ENCODE measurements around the gene LTBP1. TPM values are rescaled to one million over a fixed set of nuclear protein-coding genes. Genes with fewer than 3 reads are reported as not detected.
"Not testable (repeated sequence)": the region's sequence is repeated elsewhere in the genome, so short reads cannot be mapped to it uniquely, and the experiment has no call there.

Gene LTBP1
- total RNA-seq, 2 donors from 2014 or later = 2.2 to 33.8 TPM

- no peaks in the 10 kb centered on the region for H3K9me3 ChIP-seq (ENCODE audit: control insufficient read depth, low read length, poor library complexity, severe bottlenecking)
- H3K27ac Mint-ChIP-seq = no peak overlapping the region
- H3K4me1 Mint-ChIP-seq = no peaks in the 10 kb centered on the region
- DNase-seq (no peak), ATAC-seq (no peak)
- H3K4me3 Mint-ChIP-seq = no peak overlapping the region
- H3K36me3 Mint-ChIP-seq (ENCODE audit: low read depth) = peaks cover 2% of the 10 kb centered on the region
- H3K27me3 Mint-ChIP-seq = no peaks in the 10 kb centered on the region
These were observed 403.9 kb downstream of the LTBP1 start for GRCh38 chr2:33350632-33351031.

DNA sequence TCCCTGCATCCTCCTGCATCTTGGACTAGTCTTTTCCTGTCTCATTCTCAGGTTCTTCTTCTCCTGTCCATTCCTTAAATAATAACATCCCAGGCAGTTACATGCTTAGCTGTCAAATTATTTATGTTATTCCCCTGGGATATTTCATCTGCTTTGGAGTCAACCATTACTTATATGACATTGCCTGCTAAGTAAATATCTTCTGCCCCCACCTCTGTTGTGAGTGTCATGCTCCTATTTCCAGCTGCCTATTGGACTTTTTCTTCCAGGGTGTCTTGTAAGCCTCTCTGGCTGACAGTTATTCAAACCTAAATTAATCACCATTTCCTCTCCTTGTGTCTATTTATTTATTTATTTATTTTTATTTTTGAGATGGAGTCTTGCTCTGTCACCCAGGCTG lies 405.0 kb downstream of the LTBP1 start:
- ATAC-seq (no peak), DNase-seq (no peak)
- Mint-ChIP-seq H3K27ac (no peak overlapping the region), H3K27me3 (no peaks in the 10 kb centered on the region), H3K36me3 (ENCODE audit: low read depth) (peaks cover 2% of the 10 kb centered on the region), H3K4me3 (no peak overlapping the region), H3K4me1 (no peaks in the 10 kb centered on the region)
- H3K9me3 ChIP-seq (ENCODE audit: control insufficient read depth, low read length, poor library complexity, severe bottlenecking) = peaks cover 3% of the 10 kb centered on the region

GRCh38 chr2:33354981-33355380 lies 408.2 kb downstream of the LTBP1 start:
- DNase-seq = no peak
- H3K9me3 ChIP-seq (ENCODE audit: control insufficient read depth, low read length, poor library complexity, severe bottlenecking) = peaks cover 5% of the 10 kb centered on the region
- Mint-ChIP-seq H3K4me3 (no peak overlapping the region), H3K27ac (no peak overlapping the region), H3K27me3 (no peaks in the 10 kb centered on the region), H3K4me1 (no peaks in the 10 kb centered on the region), H3K36me3 (ENCODE audit: low read depth) (peaks cover 2% of the 10 kb centered on the region)
- ATAC-seq = no peak

- ATAC-seq = no peak
- no peak for DNase-seq
- H3K27me3 Mint-ChIP-seq = no peaks in the 10 kb centered on the region
- H3K9me3 ChIP-seq (ENCODE audit: control insufficient read depth, low read length, poor library complexity, severe bottlenecking) = peaks cover 5% of the 10 kb centered on the region
- H3K36me3 Mint-ChIP-seq (ENCODE audit: low read depth) = peaks cover 2% of the 10 kb centered on the region
- H3K27ac Mint-ChIP-seq = no peak overlapping the region
- H3K4me1 Mint-ChIP-seq = no peaks in the 10 kb centered on the region
- no peak overlapping the region for H3K4me3 Mint-ChIP-seq
These were observed 412.1 kb downstream of the LTBP1 start for GRCh38 chr2:33358878-33359277.

DNA sequence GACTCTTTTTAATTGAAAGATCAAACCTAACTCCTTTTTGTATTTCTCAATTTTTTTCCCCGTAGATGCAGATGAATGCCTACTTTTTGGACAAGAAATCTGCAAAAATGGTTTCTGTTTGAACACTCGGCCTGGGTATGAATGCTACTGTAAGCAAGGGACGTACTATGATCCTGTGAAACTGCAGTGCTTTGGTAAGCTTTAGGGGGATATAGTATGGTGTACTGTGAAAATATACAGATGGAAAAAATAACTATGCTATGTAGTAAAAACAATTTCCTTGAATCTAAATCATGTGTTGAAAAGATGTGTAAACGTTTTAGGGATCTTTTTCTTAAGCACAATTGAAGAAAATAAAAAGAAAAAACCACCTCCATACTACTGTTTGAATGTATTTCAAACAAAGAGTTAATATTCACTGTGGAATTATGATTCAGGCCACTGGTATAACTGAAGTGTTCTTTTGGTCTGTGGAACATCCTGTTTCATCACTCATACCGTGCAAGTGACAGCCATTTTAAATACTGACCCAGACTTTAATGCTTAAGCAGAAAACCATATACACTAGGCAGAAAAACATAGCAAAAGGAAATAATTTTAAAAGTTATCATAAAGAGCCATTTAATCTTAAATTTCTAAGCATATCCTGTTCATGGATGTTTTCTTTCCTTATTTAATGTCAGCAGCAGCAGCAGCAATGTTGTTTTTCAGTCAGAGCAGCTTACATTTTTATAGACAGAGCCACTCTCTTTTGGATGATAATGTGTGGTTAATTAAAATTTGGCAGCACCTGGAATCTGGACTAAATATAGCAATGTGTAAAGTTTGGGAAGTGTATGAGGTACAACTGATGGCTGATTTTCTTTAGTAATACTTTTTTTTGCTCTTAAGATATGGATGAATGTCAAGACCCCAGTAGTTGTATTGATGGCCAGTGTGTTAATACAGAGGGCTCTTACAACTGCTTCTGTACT lies 416.9 kb downstream of the LTBP1 start:
- H3K27ac Mint-ChIP-seq = no peak overlapping the region
- DNase-seq (no peak), ATAC-seq (no peak)
- H3K9me3 ChIP-seq (ENCODE audit: control insufficient read depth, low read length, poor library complexity, severe bottlenecking) = no peaks in the 10 kb centered on the region
- H3K4me3 Mint-ChIP-seq = no peak overlapping the region
- H3K27me3 Mint-ChIP-seq = peaks cover 25% of the 10 kb centered on the region
- H3K36me3 Mint-ChIP-seq (ENCODE audit: low read depth) = no peaks in the 10 kb centered on the region
- no peaks in the 10 kb centered on the region for H3K4me1 Mint-ChIP-seq

GRCh38 chr2:33365264-33365970 lies 418.7 kb downstream of the LTBP1 start:
- Mint-ChIP-seq H3K27ac (no peak overlapping the region), H3K36me3 (ENCODE audit: low read depth) (no peaks in the 10 kb centered on the region), H3K27me3 (peaks cover 25% of the 10 kb centered on the region), H3K4me1 (no peaks in the 10 kb centered on the region), H3K4me3 (no peak overlapping the region)
- ATAC-seq (no peak), DNase-seq (no peak)
- H3K9me3 ChIP-seq (ENCODE audit: control insufficient read depth, low read length, poor library complexity, severe bottlenecking) = no peaks in the 10 kb centered on the region

DNA sequence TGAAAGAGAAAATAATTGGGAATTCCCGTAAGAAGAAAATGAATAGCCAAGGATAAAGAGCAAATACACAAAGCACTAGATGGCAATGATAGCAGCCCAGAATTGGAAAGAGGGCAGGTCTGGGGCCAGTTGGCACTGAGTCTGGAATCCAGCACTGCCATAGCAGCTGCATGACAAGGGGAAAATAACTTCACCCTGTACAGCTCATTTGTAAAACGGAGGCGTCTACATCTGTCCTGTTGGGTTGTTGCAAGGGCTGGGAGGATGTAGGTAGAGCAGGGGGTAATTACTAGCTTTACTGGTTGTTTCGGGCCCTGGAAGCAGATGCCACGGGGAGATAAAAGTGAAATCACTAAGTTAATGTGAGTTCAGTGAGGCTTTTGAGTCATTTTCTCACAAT lies 419.7 kb downstream of the LTBP1 start:
- H3K36me3 Mint-ChIP-seq (ENCODE audit: low read depth) = no peaks in the 10 kb centered on the region
- H3K4me3 Mint-ChIP-seq = no peak overlapping the region
- no peak overlapping the region for H3K27ac Mint-ChIP-seq
- no peak for ATAC-seq
- H3K9me3 ChIP-seq (ENCODE audit: control insufficient read depth, low read length, poor library complexity, severe bottlenecking) = no peaks in the 10 kb centered on the region
- DNase-seq = no peak
- no peaks in the 10 kb centered on the region for H3K4me1 Mint-ChIP-seq
- peaks cover 25% of the 10 kb centered on the region for H3K27me3 Mint-ChIP-seq

GRCh38 chr2:33368524-33368923 lies 421.8 kb downstream of the LTBP1 start:
- not testable (repeated sequence) for ATAC-seq; H3K4me3 Mint-ChIP-seq; H3K9me3 ChIP-seq (ENCODE audit: control insufficient read depth, low read length, poor library complexity, severe bottlenecking); DNase-seq; H3K27ac Mint-ChIP-seq; H3K4me1 Mint-ChIP-seq; H3K36me3 Mint-ChIP-seq (ENCODE audit: low read depth)
- peaks cover 25% of the 10 kb centered on the region for H3K27me3 Mint-ChIP-seq

- H3K9me3 ChIP-seq (ENCODE audit: control insufficient read depth, low read length, poor library complexity, severe bottlenecking) = no peaks in the 10 kb centered on the region
- Mint-ChIP-seq H3K36me3 (ENCODE audit: low read depth) (no peaks in the 10 kb centered on the region), H3K4me3 (no peak overlapping the region), H3K4me1 (no peaks in the 10 kb centered on the region), H3K27ac (no peak overlapping the region), H3K27me3 (peaks cover 24% of the 10 kb centered on the region)
- DNase-seq (no peak), ATAC-seq (no peak)
These were observed 422.4 kb downstream of the LTBP1 start for GRCh38 chr2:33369191-33369590.

DNA sequence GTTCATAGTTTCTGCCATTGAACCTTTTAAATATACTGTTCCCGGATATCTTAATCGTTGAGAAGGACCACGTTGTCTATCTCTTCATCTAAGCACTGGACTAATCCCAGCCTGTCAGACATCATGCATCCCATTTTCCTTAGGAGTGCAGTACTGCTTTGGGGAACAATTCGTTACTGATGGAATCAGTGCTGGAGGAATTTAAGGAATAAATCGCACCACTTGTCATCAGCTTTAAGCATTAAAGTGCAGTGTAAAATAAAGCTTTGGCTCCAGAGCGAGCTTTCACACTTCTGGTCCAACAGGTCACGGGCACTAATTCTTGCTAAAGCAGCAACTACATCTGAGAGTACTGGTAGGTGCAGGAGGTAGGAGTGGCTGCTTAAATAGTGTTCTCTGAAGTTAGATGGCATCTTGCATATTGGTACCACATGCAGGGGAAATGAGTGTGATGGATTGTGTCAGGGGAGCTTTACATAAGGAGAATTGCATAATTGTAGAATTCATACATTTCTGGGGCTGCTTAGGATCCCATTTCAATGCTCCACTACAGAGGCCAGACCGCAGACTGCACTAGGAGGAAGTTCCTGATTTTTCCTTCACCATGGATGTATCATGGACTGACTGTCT lies 424.0 kb downstream of the LTBP1 start:
- DNase-seq (no peak), ATAC-seq (no peak)
- no peaks in the 10 kb centered on the region for H3K36me3 Mint-ChIP-seq (ENCODE audit: low read depth)
- peaks cover 11% of the 10 kb centered on the region for H3K27me3 Mint-ChIP-seq
- no peaks in the 10 kb centered on the region for H3K4me1 Mint-ChIP-seq
- no peak overlapping the region for H3K27ac Mint-ChIP-seq
- H3K4me3 Mint-ChIP-seq = no peak overlapping the region
- H3K9me3 ChIP-seq (ENCODE audit: control insufficient read depth, low read length, poor library complexity, severe bottlenecking) = no peaks in the 10 kb centered on the region

DNA sequence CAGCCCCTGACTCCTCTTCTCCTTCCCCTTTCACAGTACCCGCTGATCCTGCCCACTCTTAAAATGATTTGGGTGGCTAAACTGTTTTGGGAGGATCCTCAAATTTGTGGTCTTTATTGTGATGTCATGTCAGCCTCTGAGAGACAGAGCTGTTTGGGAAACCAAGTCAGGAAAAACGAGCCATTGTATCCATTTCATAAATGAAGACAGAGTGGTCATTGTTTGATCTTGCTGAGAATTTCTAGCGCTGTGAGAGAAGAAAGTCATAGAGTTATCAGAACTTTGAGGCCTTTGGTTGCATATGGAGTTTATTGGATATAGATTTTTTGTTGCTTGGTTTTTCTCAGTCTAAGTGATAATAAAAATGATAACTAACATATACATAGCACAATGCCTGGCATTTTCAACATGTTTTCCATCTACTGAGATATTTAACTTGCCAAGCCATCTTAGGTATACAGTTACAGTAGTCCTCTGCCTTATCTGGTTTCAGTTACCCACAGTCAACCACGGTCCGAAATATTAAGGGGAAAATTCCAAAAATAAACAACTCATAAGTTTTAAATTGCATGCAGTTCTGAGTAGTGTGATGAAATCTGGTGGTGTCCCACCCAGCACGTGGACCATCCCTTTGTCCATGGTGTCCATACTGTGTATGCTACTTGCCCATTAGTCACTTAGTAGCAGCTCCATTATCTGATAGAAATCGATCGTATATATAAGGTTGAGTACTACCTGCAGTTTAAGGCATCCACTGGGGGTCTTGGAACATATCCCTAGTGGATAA lies 424.7 kb downstream of the LTBP1 start:
- no peaks in the 10 kb centered on the region for H3K36me3 Mint-ChIP-seq (ENCODE audit: low read depth)
- ATAC-seq = no peak
- H3K4me3 Mint-ChIP-seq = no peak overlapping the region

GRCh38 chr2:33372940-33373553 lies 426.3 kb downstream of the LTBP1 start:
- H3K36me3 Mint-ChIP-seq (ENCODE audit: low read depth) = no peaks in the 10 kb centered on the region
- ATAC-seq (peak; percentile 54), DNase-seq (no peak)
- H3K4me1 Mint-ChIP-seq = no peaks in the 10 kb centered on the region
- H3K27ac Mint-ChIP-seq = no peak overlapping the region
- H3K4me3 Mint-ChIP-seq = no peak overlapping the region
- no peaks in the 10 kb centered on the region for H3K9me3 ChIP-seq (ENCODE audit: control insufficient read depth, low read length, poor library complexity, severe bottlenecking)
- no peaks in the 10 kb centered on the region for H3K27me3 Mint-ChIP-seq

More for the DNA sequence above, 424.7 kb downstream of the LTBP1 start:
- Mint-ChIP-seq H3K27me3 (peaks cover 5% of the 10 kb centered on the region), H3K27ac (no peak overlapping the region), H3K4me1 (no peaks in the 10 kb centered on the region)
- no peaks in the 10 kb centered on the region for H3K9me3 ChIP-seq (ENCODE audit: control insufficient read depth, low read length, poor library complexity, severe bottlenecking)
- DNase-seq = no peak
